ENCODE measurements around the gene BPTF. TPM values are rescaled to one million over a fixed set of nuclear protein-coding genes. Genes with fewer than 3 reads are reported as not detected.

Gene BPTF
- total RNA-seq, 4 donors from 2014 or later, result 29.3 to 43.9 (median 38.1) TPM

DNA sequence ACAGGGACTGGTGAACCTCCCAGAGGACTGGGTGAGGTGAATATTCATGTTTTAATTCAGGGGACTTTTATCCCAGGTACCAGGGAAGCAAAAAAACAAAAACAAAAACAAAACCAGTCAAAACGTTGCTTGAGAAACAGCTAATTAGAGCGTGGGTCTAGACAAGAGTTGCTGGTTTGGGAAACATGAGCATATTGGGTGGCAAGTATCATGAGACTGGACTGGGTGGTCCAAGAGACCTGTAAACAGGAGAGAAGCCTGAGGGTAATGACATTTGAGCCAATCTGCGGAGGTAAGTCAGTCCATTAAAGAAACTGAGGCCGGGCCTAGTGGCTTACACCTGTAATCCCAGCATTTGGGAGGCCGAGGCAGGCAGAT, 11.5 kb upstream of the BPTF start:
- H3K9me3 ChIP-seq, result no peaks in the 10 kb centered on the region
- TF ChIP-seq POLR2A (IDR thresholded peaks at IDR 0.05), result no peak
- in situ Hi-C loops (cut with MboI; ENCODE audit: low sequenced_read_pairs in 4 of 4), result no loop called here
- no peak overlapping the region for H3K27ac ChIP-seq
- intact Hi-C loops (cut with DNase I; ENCODE audit: low total_unique reads), result no loop called here
- no peaks in the 10 kb centered on the region for H3K36me3 ChIP-seq
- no peak for DNase-seq
- no peak overlapping the region for H3K4me3 ChIP-seq
- H3K4me1 ChIP-seq, result no peaks in the 10 kb centered on the region
- no peak for ATAC-seq
- no peaks in the 10 kb centered on the region for H3K27me3 ChIP-seq

DNA sequence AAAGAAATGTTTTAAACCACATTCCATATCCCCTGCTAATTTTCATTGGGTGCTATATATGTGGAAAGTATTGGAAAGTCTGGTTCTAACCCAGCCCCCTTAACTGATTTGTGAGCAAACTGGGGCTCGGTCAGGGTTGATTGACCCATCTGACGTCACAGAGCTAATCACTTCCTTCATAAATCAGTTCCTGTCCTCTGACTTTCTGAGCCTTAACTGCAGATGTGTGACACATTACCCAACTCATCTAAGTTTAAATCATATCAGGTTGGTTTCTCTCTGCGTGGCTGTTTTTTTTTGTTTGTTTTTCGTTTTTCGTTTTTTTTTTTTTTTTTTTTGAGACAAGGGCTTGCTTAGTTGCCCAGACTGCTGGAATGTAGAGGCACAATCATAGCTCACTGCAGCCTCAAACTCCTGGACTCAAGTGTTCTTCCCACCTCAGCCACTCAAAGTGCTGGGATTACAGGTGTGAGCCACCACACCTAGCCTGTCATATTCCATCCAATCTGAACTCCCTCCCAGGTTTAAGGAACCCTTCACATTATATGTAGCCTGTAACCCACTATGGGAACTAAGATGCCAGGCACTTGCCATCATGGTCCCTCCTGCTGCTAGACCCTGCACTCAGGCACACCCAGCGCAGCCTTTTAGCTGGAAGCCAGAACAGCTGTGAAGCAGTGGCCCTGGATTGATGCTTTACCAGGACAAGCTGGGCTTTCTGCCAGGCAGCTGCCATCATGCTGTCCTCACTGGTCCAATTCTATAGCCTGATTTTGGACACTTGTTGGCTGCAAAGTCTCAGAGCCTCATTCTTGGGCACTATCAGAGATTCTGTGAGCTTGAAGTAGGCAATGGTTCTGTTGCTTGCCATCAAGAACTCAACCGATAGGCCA, 6.9 kb upstream of the BPTF start:
- no peaks in the 10 kb centered on the region for H3K4me1 ChIP-seq
- DNase-seq, result no peak
- H3K36me3 ChIP-seq, result no peaks in the 10 kb centered on the region
- no peak for TF ChIP-seq POLR2A (IDR thresholded peaks at IDR 0.05)
- TF ChIP-seq, protein P1, sequence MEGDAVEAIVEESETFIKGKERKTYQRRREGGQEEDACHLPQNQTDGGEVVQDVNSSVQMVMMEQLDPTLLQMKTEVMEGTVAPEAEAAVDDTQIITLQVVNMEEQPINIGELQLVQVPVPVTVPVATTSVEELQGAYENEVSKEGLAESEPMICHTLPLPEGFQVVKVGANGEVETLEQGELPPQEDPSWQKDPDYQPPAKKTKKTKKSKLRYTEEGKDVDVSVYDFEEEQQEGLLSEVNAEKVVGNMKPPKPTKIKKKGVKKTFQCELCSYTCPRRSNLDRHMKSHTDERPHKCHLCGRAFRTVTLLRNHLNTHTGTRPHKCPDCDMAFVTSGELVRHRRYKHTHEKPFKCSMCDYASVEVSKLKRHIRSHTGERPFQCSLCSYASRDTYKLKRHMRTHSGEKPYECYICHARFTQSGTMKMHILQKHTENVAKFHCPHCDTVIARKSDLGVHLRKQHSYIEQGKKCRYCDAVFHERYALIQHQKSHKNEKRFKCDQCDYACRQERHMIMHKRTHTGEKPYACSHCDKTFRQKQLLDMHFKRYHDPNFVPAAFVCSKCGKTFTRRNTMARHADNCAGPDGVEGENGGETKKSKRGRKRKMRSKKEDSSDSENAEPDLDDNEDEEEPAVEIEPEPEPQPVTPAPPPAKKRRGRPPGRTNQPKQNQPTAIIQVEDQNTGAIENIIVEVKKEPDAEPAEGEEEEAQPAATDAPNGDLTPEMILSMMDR (IDR thresholded peaks at IDR 0.05 in 4 of 5, conservative IDR thresholded peaks at IDR 0.05 in 1 of 5), result no peak
- ATAC-seq, result no peak
- H3K4me3 ChIP-seq, result no peak overlapping the region
- intact Hi-C loops (cut with DNase I; ENCODE audit: low total_unique reads), result no loop called here
- in situ Hi-C loops (cut with MboI; ENCODE audit: low sequenced_read_pairs in 4 of 4), result no loop called here
- no peaks in the 10 kb centered on the region for H3K27me3 ChIP-seq
- H3K9me3 ChIP-seq, result no peaks in the 10 kb centered on the region
- H3K27ac ChIP-seq, result no peak overlapping the region

DNA sequence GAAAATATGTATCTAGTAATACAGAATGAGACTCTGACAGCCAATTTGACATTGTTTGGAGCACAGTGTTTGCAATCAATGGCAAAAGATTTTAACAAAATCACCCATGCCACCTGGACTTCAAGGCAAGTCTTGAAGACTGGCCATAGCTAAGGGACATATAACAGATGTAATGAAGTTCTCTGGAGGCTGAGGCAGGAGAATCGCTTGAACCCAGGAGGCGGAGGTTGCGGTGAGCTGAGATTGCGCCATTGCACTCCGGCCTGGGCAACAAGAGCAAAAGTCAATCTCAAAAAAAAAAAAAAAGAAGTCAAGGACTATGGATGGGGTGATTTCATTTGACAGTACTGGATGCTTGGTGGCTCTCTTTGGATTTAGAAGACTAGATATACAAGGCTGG, 5.6 kb upstream of the BPTF start:
- DNase-seq (no peak), ATAC-seq (no peak)
- Histone ChIP-seq H3K4me3 (no peak overlapping the region), H3K4me1 (no peaks in the 10 kb centered on the region), H3K27ac (no peak overlapping the region), H3K36me3 (no peaks in the 10 kb centered on the region), H3K27me3 (no peaks in the 10 kb centered on the region), H3K9me3 (no peaks in the 10 kb centered on the region)
- TF ChIP-seq POLR2A (IDR thresholded peaks at IDR 0.05), result no peak
- TF ChIP-seq, protein P1 (IDR thresholded peaks at IDR 0.05 in 4 of 5, conservative IDR thresholded peaks at IDR 0.05 in 1 of 5), result no peak
- intact Hi-C loops (cut with DNase I; ENCODE audit: low total_unique reads) (no loop called here), in situ Hi-C loops (cut with MboI; ENCODE audit: low sequenced_read_pairs in 4 of 4) (loop anchor here in 2 of 4 donors (10.0 kb wide), 2 partner anchors 95 to 105 kb away; partner anchors contain the start of gene NOL11 (in 1 of the 2))

DNA sequence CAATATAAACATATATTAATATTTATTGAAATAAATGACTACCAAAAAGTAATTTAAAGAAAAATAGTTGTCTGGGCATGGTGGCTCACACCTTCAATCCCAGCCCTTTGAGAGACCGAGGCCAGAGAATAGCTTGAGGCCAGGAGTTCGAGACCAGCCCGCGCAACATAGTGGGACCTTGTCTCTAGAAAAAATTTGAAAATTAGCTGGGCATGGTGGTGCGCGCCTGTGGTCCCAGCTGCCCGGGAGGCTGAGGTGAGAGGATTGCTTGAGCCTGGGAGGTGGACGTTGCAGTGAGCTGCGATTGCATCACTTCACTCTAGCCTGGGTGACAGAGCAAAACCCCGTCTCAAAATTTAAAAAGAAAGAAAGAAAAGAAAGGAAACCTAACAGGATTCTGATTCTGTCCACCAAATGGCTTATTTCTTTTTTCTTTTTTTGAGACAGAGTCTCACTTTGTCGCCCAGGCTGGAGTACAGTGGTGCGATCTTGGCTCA, 3.4 kb upstream of the BPTF start:
- ATAC-seq (no peak), DNase-seq (no peak)
- Histone ChIP-seq H3K36me3 (no peaks in the 10 kb centered on the region), H3K4me1 (peaks cover 1 to 4% of the 10 kb centered on the region in 2 donors), H3K9me3 (no peaks in the 10 kb centered on the region), H3K4me3 (no peak overlapping the region), H3K27ac (no peak overlapping the region), H3K27me3 (no peaks in the 10 kb centered on the region)
- TF ChIP-seq POLR2A (IDR thresholded peaks at IDR 0.05), result no peak
- TF ChIP-seq, protein P1 (IDR thresholded peaks at IDR 0.05 in 4 of 5, conservative IDR thresholded peaks at IDR 0.05 in 1 of 5), result no peak
- intact Hi-C loops (cut with DNase I; ENCODE audit: low total_unique reads), result no loop called here
- in situ Hi-C loops (cut with MboI; ENCODE audit: low sequenced_read_pairs in 4 of 4), result loop anchor here in 2 of 4 donors (10.0 kb wide), 2 partner anchors 97 to 107 kb away; partner anchors contain the start of gene NOL11 (in 1 of the 2)
